Panc1 (cell line): ENCODE results near the gene LCT.

Experiments used
- CTCF ChIP-seq: fragments of 450-650 bp; IDR thresholded peaks from 2 replicates; pipeline ENCODE4 v1.5.1; 2017; ENCODE audit warnings: mild to moderate bottlenecking
- POLR2AphosphoS5 ChIP-seq: IDR thresholded peaks from 2 replicates; pipeline ENCODE4 v1.6.1; 2012; ENCODE audit warnings: mild to moderate bottlenecking, low read depth, low read length, moderate library complexity

DNA sequence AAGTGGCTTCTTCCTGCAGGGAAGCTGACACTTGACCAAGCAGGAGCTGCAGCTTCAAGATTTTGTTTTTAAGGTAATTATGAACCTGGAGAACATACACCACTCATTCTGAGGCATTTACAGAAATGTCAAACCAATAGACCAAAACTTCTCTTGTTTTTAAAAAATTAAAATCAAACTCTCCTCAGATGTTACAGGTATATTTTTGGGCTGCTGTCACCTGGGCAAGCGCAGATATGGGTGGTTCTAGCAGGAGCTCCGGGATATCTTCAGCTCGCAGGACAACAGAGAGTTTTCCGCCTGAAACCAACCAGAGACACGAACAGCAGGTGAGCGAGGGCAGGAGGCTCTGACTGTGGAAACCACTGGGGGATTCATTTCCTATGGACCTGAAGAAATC lies 4.1 kb downstream of the LCT start:
- TF ChIP-seq CTCF: no peak
- no peak for TF ChIP-seq POLR2AphosphoS5
